Left kidney (tissue), 2 donors: Measurements from ENCODE around the gene ADAMTS17. TPM values are rescaled to one million over a fixed set of nuclear protein-coding genes. Genes with fewer than 3 reads are reported as not detected.

ENCODE experiments used
- DNase-seq: peaks from one replicate; pipeline ENCODE4 v3.0.0-alpha.2; 2013
- polyA plus RNA-seq: library from polyadenylated mRNA; unstranded; fragments of 120-200 nt; gene quantifications from one replicate; pipeline ENCODE4 v1.2.1, GENCODE V29; 2013; ENCODE audit not compliant: insufficient read length

Gene ADAMTS17
- polyA plus RNA-seq, 1 donor = 2.3 TPM

GRCh38 chr15:100277087-100277855 lies 64.5 kb downstream of the ADAMTS17 start:
- no peak for DNase-seq

- DNase-seq = no peak
These were observed 65.3 kb downstream of the ADAMTS17 start for GRCh38 chr15:100276506-100276905.

DNA sequence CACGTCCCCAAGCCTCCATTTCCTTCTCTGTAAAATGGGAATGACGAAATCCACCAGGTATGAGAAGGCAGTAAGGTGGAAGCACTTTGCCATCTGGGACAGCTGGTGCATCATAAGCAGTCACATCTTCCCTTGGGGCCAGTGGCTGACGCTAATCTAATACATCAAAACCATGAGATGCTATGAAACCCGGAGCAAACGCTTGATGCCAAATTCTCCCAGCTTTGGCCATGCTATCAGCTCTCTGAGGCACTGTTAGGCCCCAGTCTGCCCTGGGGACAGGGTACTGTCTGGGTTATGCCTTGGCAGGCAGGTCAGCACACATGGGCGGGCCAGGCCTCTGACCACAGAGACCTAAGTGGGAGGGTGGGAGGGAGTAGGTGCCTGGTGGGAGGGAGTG lies 66.1 kb downstream of the ADAMTS17 start:
- no peak for DNase-seq

- no peak for DNase-seq
These were observed 71.9 kb downstream of the ADAMTS17 start for GRCh38 chr15:100269831-100270230.

GRCh38 chr15:100266166-100266565 lies 75.6 kb downstream of the ADAMTS17 start:
- no peak for DNase-seq

DNA sequence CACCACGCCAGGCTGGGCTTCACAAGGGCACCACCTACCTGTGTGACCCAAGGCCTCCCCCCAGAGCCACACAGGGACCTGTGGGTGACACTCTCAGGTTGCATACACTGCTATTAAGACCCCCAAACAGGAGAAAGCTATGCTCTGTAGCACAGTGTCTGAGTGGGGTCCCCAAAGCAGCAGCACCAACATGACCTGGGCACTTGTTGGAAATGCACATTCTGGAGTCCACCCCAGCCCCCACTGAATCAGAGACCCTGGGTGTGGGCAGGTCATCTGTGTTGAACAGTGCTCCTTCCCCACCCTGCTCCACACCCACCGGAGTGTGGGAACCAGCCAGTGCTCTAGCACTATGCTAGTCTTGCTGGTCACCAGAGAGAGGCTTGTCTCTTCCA lies 76.1 kb downstream of the ADAMTS17 start:
- DNase-seq = no peak

GRCh38 chr15:100264994-100265640 lies 76.7 kb downstream of the ADAMTS17 start:
- no peak for DNase-seq

DNA sequence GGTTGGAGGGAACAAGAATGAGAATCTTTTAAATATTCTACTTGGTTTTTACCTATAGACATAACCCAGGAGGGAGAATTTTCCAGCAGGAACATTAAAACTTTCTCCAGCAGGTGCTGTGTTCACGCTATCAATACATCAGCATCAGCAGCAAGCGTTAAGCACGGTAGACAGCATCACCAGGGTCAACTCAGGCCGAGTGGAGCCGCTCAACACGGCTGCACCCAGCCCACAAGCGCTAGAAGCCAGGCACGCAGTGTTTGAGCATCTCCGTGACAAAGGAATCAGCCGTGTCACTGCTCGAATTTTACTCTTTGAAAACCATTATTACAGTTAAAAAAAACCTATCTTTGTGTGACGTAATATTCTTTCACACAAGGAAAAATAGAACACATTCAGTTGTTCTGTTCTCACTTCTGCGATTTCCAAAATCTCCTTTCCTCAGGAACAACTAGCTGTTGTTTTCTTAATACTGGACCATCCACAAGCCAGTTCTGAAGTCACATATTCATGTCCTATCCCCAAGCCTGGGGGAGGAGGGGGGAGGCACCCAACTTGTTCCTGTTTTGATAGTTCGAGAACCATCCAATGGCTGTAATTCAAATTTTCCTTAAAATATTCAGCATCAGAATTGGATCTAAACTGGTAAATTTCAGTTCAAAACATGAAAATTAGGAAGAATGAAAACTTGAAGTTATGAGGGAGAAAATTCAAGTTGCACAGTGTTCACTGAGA lies 77.9 kb downstream of the ADAMTS17 start:
- no peak for DNase-seq

DNA sequence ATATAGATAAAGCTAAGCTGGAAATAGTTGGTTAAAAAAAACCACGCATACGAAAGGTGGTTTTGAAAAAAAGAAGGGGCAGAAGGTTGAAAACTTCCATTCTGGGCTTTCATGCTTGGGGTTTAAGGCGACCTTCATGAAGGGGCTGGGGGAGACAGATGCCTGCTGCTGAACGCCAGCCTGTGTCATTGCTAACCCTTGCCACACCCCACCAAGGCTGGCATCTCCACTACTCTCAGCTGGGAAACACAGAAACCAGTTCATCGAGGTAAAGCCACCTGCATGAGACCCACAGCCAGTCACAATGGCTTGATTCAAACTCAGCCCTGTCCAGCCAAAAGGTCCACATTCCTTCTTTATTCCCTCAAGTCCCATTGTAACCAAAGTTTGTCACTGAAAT lies 78.7 kb downstream of the ADAMTS17 start:
- DNase-seq = no peak

GRCh38 chr15:100261302-100262240 lies 80.2 kb downstream of the ADAMTS17 start:
- DNase-seq = no peak

- DNase-seq = no peak
These were observed 82.5 kb downstream of the ADAMTS17 start for GRCh38 chr15:100259266-100259665.

DNA sequence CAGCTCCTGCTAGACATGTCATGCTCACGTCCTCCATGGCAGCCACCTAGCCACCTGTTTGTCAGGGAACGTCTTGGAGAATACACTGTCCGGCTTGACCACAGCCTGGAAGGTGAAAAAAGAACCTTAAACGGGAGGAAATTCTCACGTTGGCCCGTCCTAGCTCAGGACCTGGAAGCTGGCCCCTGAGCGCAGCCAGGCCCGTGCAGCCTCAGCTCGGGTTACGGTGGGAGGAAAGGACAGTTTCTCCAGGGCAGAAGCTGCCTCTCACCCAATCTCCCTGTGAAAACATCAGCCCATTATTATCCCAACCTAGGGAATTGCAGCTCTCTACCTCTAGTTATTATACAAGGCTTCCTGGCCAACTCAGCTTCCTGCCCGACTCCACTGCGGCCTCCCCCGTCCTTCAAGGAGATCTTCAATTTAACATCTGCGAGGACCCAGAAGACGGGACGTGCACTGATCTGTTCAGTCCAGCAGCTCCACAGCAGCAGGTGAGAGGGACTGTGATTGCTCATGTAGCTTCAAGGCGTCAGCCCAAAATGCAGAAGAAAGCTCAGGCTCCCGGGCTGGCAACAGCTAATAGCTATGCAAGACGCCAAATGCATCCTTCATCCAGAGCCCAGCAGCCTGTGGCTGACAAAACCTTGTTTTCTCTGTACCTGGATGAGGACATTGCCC lies 84.7 kb downstream of the ADAMTS17 start:
- DNase-seq = no peak

DNA sequence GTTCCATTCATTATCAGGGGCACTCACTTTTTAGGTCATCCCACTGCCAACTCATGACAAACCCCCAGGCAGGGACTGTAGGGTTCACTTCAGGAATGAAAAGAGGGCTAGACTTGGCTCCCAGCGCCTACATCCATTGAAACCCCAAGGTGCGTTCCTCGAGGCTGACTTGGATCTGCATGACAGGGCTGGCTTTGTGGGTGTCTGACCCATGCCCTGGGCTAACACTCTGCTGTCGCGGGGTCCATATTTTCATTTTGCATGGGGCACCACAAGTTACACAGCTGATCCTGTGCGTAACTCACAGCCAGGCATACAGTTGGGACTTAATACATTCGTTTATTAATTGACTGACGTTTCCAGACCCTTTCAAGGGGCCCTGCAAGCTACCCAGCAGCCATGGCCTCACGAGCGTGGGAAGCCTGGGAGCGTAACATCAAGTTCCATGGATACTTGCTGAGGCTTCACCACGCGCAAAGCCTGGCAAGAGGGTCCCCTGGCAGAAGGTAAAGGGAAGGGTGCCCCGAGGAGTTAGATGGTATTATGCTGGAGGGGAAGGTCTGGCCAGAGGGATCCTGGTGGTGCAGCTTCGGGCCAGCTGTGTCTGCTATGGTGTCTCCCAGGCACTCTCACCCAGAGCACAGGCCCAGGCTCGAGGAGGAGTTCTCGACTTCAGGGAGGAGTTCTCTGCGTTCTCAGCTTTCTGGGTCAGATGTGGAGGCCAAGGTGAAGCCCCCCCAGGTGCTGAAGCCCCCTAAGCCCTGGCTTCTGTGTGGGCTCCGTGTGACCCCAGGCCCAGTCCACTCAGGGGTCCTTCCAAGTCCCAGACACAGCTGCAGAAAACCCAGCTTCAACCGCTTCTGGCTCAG lies 85.4 kb downstream of the ADAMTS17 start:
- no peak for DNase-seq

- DNase-seq = no peak
These were observed 86.1 kb downstream of the ADAMTS17 start for GRCh38 chr15:100255644-100256043.

DNA sequence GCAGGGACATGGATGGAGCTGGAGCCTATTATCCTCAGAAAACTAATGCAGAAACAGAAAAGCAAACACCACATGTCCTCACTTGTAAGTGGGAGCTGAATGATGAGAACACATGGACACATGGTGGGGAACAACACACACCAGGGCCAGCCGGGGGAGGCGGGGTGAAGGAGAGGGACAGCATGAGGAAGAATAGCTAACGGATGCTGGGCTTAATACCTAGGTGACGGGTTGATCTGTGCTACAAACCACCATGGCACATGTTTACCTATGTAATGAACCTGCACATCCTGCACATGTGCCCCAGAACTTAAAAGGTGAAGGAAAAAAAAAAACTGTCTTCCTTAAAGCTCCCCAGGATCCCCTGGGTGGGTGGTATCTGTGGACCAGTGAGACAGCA lies 87.1 kb downstream of the ADAMTS17 start:
- DNase-seq = no peak

- no peak for DNase-seq
These were observed 87.5 kb downstream of the ADAMTS17 start for GRCh38 chr15:100254285-100254684.

- DNase-seq = no peak
These were observed 88.1 kb downstream of the ADAMTS17 start for GRCh38 chr15:100253640-100254039.

DNA sequence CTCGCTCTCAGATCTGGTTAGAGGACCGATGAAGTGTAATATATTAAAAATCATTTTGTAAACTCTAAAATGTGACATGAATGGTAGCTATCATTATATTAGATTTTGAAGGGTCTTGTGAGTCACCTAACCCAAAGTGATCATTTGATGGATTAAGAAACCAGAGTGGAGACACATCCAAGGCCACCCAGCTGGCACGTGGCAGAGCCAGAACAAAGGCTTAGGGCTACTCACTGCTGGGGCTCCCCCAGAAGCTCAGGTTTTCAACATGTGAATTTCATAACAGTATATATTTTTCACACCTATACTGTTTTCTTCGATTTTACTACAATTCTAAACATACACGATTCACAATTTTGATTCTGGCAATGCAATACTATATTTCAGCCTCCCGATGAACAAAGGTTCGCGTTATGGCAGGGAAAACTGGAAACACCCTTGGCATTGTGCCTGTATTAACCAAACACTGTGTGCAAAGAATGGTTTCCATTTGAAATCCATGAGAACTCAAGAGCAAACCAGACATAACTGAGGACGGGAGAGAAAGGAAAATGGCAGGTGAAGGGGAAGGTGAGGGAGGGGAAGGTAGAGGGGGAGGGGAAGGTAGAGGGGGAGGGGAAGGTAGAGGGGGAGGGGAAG lies 88.9 kb downstream of the ADAMTS17 start:
- DNase-seq = no peak

GRCh38 chr15:100252359-100252758 lies 89.4 kb downstream of the ADAMTS17 start:
- no peak for DNase-seq
